ENCODE results near the gene CDH2. TPM values are rescaled to one million over a fixed set of nuclear protein-coding genes. Genes with fewer than 3 reads are reported as not detected.

CDH2 gene
- total RNA-seq, 1 experiment from 2014 or later = 36.2 TPM

DNA sequence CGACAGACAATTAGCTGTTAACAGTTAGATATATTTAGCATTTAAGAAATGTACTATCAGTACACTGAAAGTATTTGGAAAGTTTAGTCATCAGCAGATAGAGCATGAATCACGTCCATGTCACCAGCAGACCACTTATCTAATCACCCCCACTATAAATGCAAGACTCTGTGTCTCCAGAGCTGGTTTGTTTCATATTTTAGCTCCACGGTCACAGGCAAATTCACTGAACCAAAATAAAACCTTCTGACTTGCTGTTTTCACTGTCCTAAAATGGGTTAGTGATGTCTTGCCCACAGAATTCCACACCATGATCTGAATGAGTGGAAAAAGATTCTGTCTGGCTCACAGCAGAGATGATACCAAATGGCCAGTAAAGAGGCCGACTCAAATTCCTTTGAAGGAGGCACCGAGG is 64.9 kb downstream of the CDH2 start:
- Histone ChIP-seq H3K4ac (ENCODE audit: low read depth, low read length) (no peak overlapping the region), H2AK5ac (ENCODE audit: insufficient read length, low read length) (no peak overlapping the region), H2BK5ac (ENCODE audit: insufficient read length, low read length) (no peak overlapping the region), H3K23ac (ENCODE audit: insufficient read length, low read depth, low read length) (no peak overlapping the region), H3K9me3 (ENCODE audit: control insufficient read depth, low read depth, low read length) (no peaks in the 10 kb centered on the region), H3K79me2 (ENCODE audit: insufficient read depth, low read length) (no peaks in the 10 kb centered on the region; the same call in 1 of the 2 replicates), H3K27me3 (ENCODE audit: insufficient read depth, low read length) (no peaks in the 10 kb centered on the region), H3K23me2 (ENCODE audit: insufficient read length, low read depth, low read length, poor library complexity, severe bottlenecking) (no peaks in the 10 kb centered on the region), H4K8ac (replicated peaks; ENCODE audit: insufficient read length, low read depth, low read length) (no peak overlapping the region), H3K79me1 (ENCODE audit: insufficient read depth, low read depth, low read length, poor library complexity, severe bottlenecking) (no peaks in the 10 kb centered on the region), H3T11ph (ENCODE audit: low read length) (no peak overlapping the region), H2AFZ (ENCODE audit: low read length) (no peak overlapping the region), H4K91ac (ENCODE audit: insufficient read length, low read depth, low read length) (no peak overlapping the region), H2BK12ac (ENCODE audit: insufficient read length, low read depth, low read length) (no peak overlapping the region), H2BK120ac (ENCODE audit: low read depth, low read length, poor library complexity, severe bottlenecking) (no peak overlapping the region), H3K27ac (ENCODE audit: insufficient read length, low read depth, low read length) (no peak overlapping the region), H2BK20ac (ENCODE audit: low read depth, low read length, poor library complexity, severe bottlenecking) (no peak overlapping the region), H3K14ac (ENCODE audit: insufficient read depth, low read length) (no peak overlapping the region), H3K18ac (ENCODE audit: insufficient read length, low read depth, low read length) (no peak overlapping the region), H4K20me1 (ENCODE audit: control insufficient read depth, insufficient read depth, insufficient read length) (no peaks in the 10 kb centered on the region), H3K4me1 (ENCODE audit: insufficient read depth, low read length) (peaks cover 13% of the 10 kb centered on the region; the same call in 1 of the 2 replicates), H4K5ac (ENCODE audit: insufficient read length, low read depth, low read length) (no peak overlapping the region), H3K56ac (ENCODE audit: insufficient read length, low read depth, low read length) (no peak overlapping the region), H2BK15ac (ENCODE audit: low read depth, low read length) (no peak overlapping the region), H3K4me2 (ENCODE audit: insufficient read depth, insufficient read length, low read length) (no peak overlapping the region), H3K9ac (ENCODE audit: extremely low read depth, insufficient read length, low read length) (no peak overlapping the region)
- WGBS (ENCODE audit: extremely low coverage, insufficient read length, low lambda C conversion rate) = no CpG with 5 or more reads among the region's 5 CpGs
- no peak for TF ChIP-seq CTCF (conservative IDR thresholded peaks at IDR 0.05)
- no peaks in the 10 kb centered on the region for H3K27me3 Mint-ChIP-seq (ENCODE audit: low read depth)
- no peak overlapping the region for H3K4me3 Mint-ChIP-seq
- no peak for DNase-seq
- H3K27ac Mint-ChIP-seq = no peak overlapping the region; a peak in 1 of 7 replicates
- H3K9me3 Mint-ChIP-seq = no peaks in the 10 kb centered on the region; a peak in 1 of 5 replicates
- H3K4me1 Mint-ChIP-seq = peaks cover 33 to 48% of the 10 kb centered on the region in 2 experiments
- no peaks in the 10 kb centered on the region; a peak in 1 of 7 replicates for H3K36me3 Mint-ChIP-seq (ENCODE audit: insufficient read depth in 1 of 3, low read depth in 3 of 3)
